Right lobe of liver (tissue), 6 donors: ENCODE data around the gene MUC13. TPM values are rescaled to one million over a fixed set of nuclear protein-coding genes. Genes with fewer than 3 reads are reported as not detected.
A peak's percentile ranks its signal among the peaks of the same experiment; 100 is the strongest.

Experiments used
- ATAC-seq, 4 donors: fragments of 200-7000 bp; cut with Tn5 transposase; one replicate each; pipeline ENCODE4 v1.9.1; 2020; ENCODE audit warnings: mild to moderate bottlenecking in 4 of 4, moderate library complexity in 4 of 4
- DNase-seq, 3 donors: peaks; one replicate each; pipeline ENCODE4 v3.0.0-alpha.2; 2020
- H3K27ac ChIP-seq, 3 donors: fragments of 200-600 bp; one replicate each; pipeline ENCODE4 v1.8.0; 2022
- H3K27me3 ChIP-seq, 2 donors: fragments of 200-600 bp; one replicate each; pipeline ENCODE4 v1.8.0; 2022
- H3K36me3 ChIP-seq, 4 donors: fragments of 200-600 bp; sonication (generic) in 1 of 4; one replicate each; pipeline versions ENCODE4 v1.5.1 to v1.8.0; 2017 to 2022; ENCODE audit warnings: control low read depth in 1 of 4
- H3K4me1 ChIP-seq, 4 donors: fragments of 200-600 bp; sonication (generic) in 1 of 4; one replicate each; pipeline versions ENCODE4 v1.5.1 to v1.8.0; 2017 to 2022; ENCODE audit warnings: control low read depth in 1 of 4
- H3K4me3 ChIP-seq, 3 donors: fragments of 200-600 bp; one replicate each; pipeline ENCODE4 v1.8.0; 2022
- H3K9me3 ChIP-seq, 4 donors: fragments of 200-600 bp; sonication (generic) in 1 of 4; one replicate each; pipeline versions ENCODE4 v1.5.1 to v1.8.0; 2017 to 2022; ENCODE audit warnings: control low read depth in 1 of 4
- CTCF ChIP-seq, 4 donors: fragments of 200-600 bp in 3 of 4; fragments of 450-650 bp in 1 of 4; IDR thresholded peaks; one replicate each; pipeline versions ENCODE4 v1.5.1 to v1.8.0; 2016 to 2022; ENCODE audit warnings: antibody characterized with exemption in 4 of 4, mild to moderate bottlenecking in 2 of 4
- POLR2A ChIP-seq: fragments of 450-650 bp; IDR thresholded peaks from one replicate; pipeline ENCODE4 v1.6.1; 2017; ENCODE audit warnings: antibody characterized with exemption, mild to moderate bottlenecking
- WGBS: methylation state at CpG from one replicate; pipeline ENCODE4 v1.1.6; 2018; ENCODE audit warnings: low coverage, low lambda C conversion rate; ENCODE audit not compliant: insufficient coverage; ENCODE audit errors: missing lambda C conversion rate; 5-methylcytosine and 5-hydroxymethylcytosine counted together
- intact Hi-C, 2 donors: fragments of 100-400 bp; cut with DNase I; formaldehyde crosslinking; loops; one replicate each; pipeline versions ENCODE4 v1.11.2 to v1.14.1; 2022
- total RNA-seq, 6 experiments: library from RNA; depleted of rRNA in 2 of 6; stranded (reverse); fragments of >200 nt in 2 of 6; fragmentation: NEBNext Ultra II Directional in 3 of 6; extraction: Animal tissue kit (Norgen Biotek cat#: 25700) in 3 of 6; gene quantifications; one replicate each; pipeline versions ENCODE4 v1.1.0 to v1.2.4, GENCODE V29; 2016 to 2023
- donor health status: DM: no; HTN: yes; CAD: no.
- donor health status: DM: no; HTN: no; CAD: no.
- donor health status: DM: no; HTN: no; CAD: no.
- donor health status: DM: no; HTN: yes; CAD: no.
- donor health status: DM: no; HTN: yes; CAD: no.

MUC13 gene
- total RNA-seq, 6 experiments from 2014 or later, result 1.9 to 4.5 (median 2.1) TPM; not detected in 3

DNA sequence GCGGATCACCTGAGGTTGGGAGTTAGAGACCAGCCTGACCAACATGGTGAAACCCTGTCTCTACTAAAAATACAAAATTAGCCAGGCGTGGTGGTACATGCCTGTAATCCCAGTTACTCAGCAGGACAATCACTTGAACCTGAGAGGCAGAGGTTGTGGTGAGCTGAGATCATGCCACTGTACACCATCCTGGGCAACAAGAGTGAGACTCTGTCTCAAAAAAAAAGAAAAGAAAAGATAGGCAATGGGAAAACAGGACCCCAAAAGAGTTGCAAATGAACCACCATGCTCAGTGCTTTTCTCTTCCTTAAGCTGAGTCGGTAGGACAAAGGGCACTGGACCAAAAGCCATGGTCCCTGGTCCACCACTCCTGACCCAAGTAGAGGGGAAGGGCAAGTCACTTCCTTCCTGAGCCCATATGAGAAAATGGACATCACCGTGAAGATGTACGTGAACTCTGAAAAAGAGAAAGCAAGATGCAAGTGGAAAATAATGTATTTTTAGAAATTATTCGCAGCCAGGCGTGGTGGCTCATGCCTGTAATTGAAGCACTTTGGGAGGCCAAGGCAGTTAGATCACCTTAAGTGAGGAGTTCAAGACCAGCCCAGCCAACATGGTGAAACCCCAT lies 50.0 kb downstream of the MUC13 start:
- no peaks in the 10 kb centered on the region for H3K27me3 ChIP-seq
- H3K9me3 ChIP-seq, result no peaks in the 10 kb centered on the region
- H3K36me3 ChIP-seq, result no peaks in the 10 kb centered on the region
- intact Hi-C loops, result loop anchor here in 1 of 2 donors (10.0 kb wide), 1 partner anchor 50 kb away; no protein-coding TSS in a partner anchor
- TF ChIP-seq POLR2A (no peak), CTCF (IDR thresholded peaks at IDR 0.05) (no peak)
- H3K4me3 ChIP-seq, result no peak overlapping the region
- 75% methylated on average over 2 of the region's 7 CpGs for WGBS
- no peak for DNase-seq
- H3K27ac ChIP-seq, result peak overlapping the region in 1 of 3 donors; percentile 92
- no peak for ATAC-seq
- peaks cover 0 to 12% (median 4%) of the 10 kb centered on the region in 4 donors for H3K4me1 ChIP-seq

DNA sequence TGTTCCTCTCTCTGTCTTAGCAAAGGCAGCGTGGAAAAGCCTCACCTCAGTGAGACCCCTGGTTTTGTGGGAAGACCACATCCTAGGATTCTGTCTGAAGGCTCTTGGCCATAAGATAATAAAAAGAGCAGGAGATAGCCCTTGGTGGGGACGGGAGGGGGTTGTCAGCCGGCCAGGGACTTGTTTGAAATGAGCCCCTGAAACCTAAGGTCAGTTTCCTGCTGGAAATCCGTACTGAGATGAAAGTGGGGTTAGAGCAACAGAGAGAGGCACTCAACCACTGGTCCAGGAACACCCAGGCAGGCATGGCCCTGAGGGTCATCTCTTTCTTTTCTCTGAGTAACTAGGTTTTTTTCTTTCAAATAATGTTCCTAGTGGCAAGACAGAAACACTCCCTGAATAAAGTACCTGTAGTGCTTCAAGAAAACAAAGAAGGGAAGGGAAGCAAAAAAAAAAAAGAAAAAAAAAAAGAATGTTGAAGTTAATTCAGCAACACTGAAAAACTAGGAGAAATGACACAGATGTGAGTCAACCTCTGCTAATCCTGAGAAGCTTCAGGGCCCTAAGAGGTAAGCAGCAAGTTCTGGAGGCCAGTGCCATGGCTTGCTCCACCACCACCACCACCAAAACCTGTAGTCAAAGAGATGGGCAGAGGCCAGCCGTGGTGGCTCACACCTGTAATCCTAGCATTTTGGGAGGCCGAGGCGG lies 50.6 kb downstream of the MUC13 start:
- no peak for ATAC-seq
- DNase-seq, result no peak
- Histone ChIP-seq H3K27me3 (no peaks in the 10 kb centered on the region), H3K4me3 (no peak overlapping the region), H3K27ac (no peak overlapping the region), H3K9me3 (no peaks in the 10 kb centered on the region), H3K4me1 (peaks cover 0 to 13% (median 10%) of the 10 kb centered on the region in 4 donors), H3K36me3 (no peaks in the 10 kb centered on the region)
- 72% methylated on average over 7 of the region's 7 CpGs for WGBS
- intact Hi-C loops, result loop anchor here in 1 of 2 donors (10.0 kb wide), 1 partner anchor 49 kb away; no protein-coding TSS in a partner anchor
- no peak for TF ChIP-seq CTCF (IDR thresholded peaks at IDR 0.05)
- TF ChIP-seq POLR2A, result no peak

DNA sequence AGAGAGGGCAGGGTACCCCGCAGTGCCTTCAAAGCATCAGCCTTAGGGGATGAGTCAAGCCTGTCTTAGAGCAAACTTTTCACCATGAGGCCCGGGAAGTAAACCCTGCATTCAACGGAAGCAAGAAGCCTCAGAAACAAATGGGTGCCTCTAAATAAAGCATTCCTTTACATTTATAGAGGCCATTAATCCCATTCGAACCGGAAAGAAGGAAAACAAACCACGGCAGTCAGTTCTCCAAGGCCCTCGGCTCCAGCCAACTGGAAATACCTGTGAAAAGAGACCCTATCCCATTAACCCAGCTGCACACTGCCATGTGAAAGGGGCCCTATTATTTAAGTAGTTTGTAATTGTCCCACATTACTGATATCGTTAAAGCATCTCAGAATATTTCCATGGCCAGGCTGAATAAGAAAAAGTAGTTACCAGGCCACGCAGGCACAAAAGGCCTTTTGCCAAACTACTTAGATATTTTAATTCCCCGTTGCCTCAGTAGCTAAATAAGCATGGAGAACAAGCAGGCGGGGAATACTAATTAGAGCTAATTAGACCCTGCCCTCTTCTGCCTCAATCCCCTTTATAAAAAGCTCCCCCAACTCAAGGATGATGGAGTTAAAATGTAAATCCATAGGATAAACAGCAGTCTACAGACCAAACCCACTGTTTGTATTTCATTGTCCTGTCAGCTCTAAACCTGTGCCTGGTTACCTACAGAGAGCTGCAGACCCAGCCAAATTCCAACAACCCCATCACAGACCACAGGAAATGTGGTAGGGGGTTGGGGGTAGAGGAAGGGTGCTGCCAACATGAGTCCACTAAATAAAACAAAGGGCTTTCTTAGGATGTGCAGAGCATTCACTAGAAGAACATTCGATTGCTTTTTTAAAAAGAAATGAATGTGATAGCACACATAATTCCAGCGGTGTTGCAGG lies 51.5 kb downstream of the MUC13 start:
- WGBS, result 83% methylated on average over 11 of the region's 13 CpGs
- no peaks in the 10 kb centered on the region for H3K27me3 ChIP-seq
- peaks cover 0 to 21% (median 14%) of the 10 kb centered on the region in 4 donors for H3K4me1 ChIP-seq
- ATAC-seq, result no peak
- no peak overlapping the region for H3K4me3 ChIP-seq
- no peaks in the 10 kb centered on the region for H3K36me3 ChIP-seq
- H3K9me3 ChIP-seq, result no peaks in the 10 kb centered on the region
- no peak for DNase-seq
- no peak overlapping the region for H3K27ac ChIP-seq
- TF ChIP-seq CTCF (IDR thresholded peaks at IDR 0.05), result no peak
- TF ChIP-seq POLR2A, result no peak
- intact Hi-C loops, result loop anchor here in 1 of 2 donors (10.0 kb wide), 1 partner anchor 48 kb away; no protein-coding TSS in a partner anchor

GRCh38 chr3:124881976-124882697 lies 52.4 kb downstream of the MUC13 start:
- ATAC-seq (no peak), DNase-seq (no peak)
- Histone ChIP-seq H3K9me3 (no peaks in the 10 kb centered on the region), H3K4me3 (no peak overlapping the region), H3K27ac (no peak overlapping the region), H3K27me3 (no peaks in the 10 kb centered on the region), H3K4me1 (peaks cover 0 to 26% (median 18%) of the 10 kb centered on the region in 4 donors), H3K36me3 (no peaks in the 10 kb centered on the region)
- 78% methylated on average over 10 of the region's 11 CpGs for WGBS
- TF ChIP-seq CTCF (IDR thresholded peaks at IDR 0.05) (no peak), POLR2A (no peak)
- intact Hi-C loops, result loop anchor here in 1 of 2 donors (10.0 kb wide), 1 partner anchor 47 kb away; no protein-coding TSS in a partner anchor
